Measurements from ENCODE around the gene MKRN3. TPM values are rescaled to one million over a fixed set of nuclear protein-coding genes. Genes with fewer than 3 reads are reported as not detected.

Gene MKRN3
- total RNA-seq, 4 donors from 2014 or later, result 0.39 to 0.93 TPM; not detected in 2

- Histone ChIP-seq H3K9me3 (no peaks in the 10 kb centered on the region), H3K4me1 (no peaks in the 10 kb centered on the region), H3K4me3 (no peak overlapping the region), H3K27ac (no peak overlapping the region), H3K36me3 (no peaks in the 10 kb centered on the region), H3K27me3 (no peaks in the 10 kb centered on the region)
- no peak for ATAC-seq
- TF ChIP-seq CTCF (IDR thresholded peaks at IDR 0.05) (no peak), EP300 (IDR thresholded peaks at IDR 0.05) (no peak), POLR2A (IDR thresholded peaks at IDR 0.05) (no peak), POLR2AphosphoS5 (IDR thresholded peaks at IDR 0.05) (no peak)
- WGBS, 2 donors (ENCODE audit: low coverage in 1 of 2), result 33 to 37% methylated on average over 3 of the region's 3 CpGs
Observed at GRCh38 chr15:23548071-23548470, 17.4 kb upstream of the MKRN3 start.

- Histone ChIP-seq H3K27ac (no peak overlapping the region), H3K9me3 (peaks cover 0 to 12% (median 0%) of the 10 kb centered on the region in 3 donors), H3K36me3 (no peaks in the 10 kb centered on the region), H3K4me3 (no peak overlapping the region), H3K4me1 (no peaks in the 10 kb centered on the region), H3K27me3 (peaks cover 13% of the 10 kb centered on the region)
- TF ChIP-seq EP300 (IDR thresholded peaks at IDR 0.05), result no peak
- TF ChIP-seq POLR2A (IDR thresholded peaks at IDR 0.05), result no peak
- TF ChIP-seq POLR2AphosphoS5 (IDR thresholded peaks at IDR 0.05), result no peak
- TF ChIP-seq CTCF (IDR thresholded peaks at IDR 0.05), result no peak
- no peak for ATAC-seq
- 28 to 54% methylated on average over 13 to 19 of the region's 19 CpGs for WGBS, 2 donors (ENCODE audit: low coverage in 1 of 2)
Observed at GRCh38 chr15:23561914-23562313, 3.6 kb upstream of the MKRN3 start.

- WGBS, 2 donors (ENCODE audit: low coverage in 1 of 2), result 62 to 66% methylated on average over 14 of the region's 14 CpGs
- Histone ChIP-seq H3K36me3 (no peaks in the 10 kb centered on the region), H3K27ac (peak overlapping the region in 1 of 4 donors; percentile 64), H3K4me1 (no peaks in the 10 kb centered on the region), H3K9me3 (peaks cover 0 to 12% (median 0%) of the 10 kb centered on the region in 3 donors), H3K4me3 (peak overlapping the region in 1 of 2 donors; percentile 42), H3K27me3 (peaks cover 24% of the 10 kb centered on the region)
- no peak for TF ChIP-seq POLR2AphosphoS5 (IDR thresholded peaks at IDR 0.05)
- TF ChIP-seq CTCF (IDR thresholded peaks at IDR 0.05), result no peak
- no peak for TF ChIP-seq POLR2A (IDR thresholded peaks at IDR 0.05)
- no peak for TF ChIP-seq EP300 (IDR thresholded peaks at IDR 0.05)
- ATAC-seq, result no peak
Observed at GRCh38 chr15:23564821-23565394, 566 bp upstream of the MKRN3 start.

- WGBS, 2 donors (ENCODE audit: low coverage in 1 of 2), result 60% methylated on average over 4 of the region's 22 CpGs; no CpG with 5 or more reads in 1 of the 2 donors
- Histone ChIP-seq H3K4me1 (no peaks in the 10 kb centered on the region), H3K4me3 (peak overlapping the region in 1 of 2 donors; percentile 42), H3K9me3 (peaks cover 0 to 12% (median 0%) of the 10 kb centered on the region in 3 donors), H3K27ac (peak overlapping the region in 1 of 4 donors; percentile 64), H3K36me3 (no peaks in the 10 kb centered on the region), H3K27me3 (peaks cover 24% of the 10 kb centered on the region)
- no peak for TF ChIP-seq EP300 (IDR thresholded peaks at IDR 0.05)
- no peak for TF ChIP-seq POLR2AphosphoS5 (IDR thresholded peaks at IDR 0.05)
- TF ChIP-seq CTCF (IDR thresholded peaks at IDR 0.05), result no peak
- TF ChIP-seq POLR2A (IDR thresholded peaks at IDR 0.05), result no peak
- ATAC-seq, result no peak
Observed at GRCh38 chr15:23566071-23566554, 639 bp downstream of the MKRN3 start.

- Histone ChIP-seq H3K27me3 (peaks cover 21% of the 10 kb centered on the region), H3K4me1 (no peaks in the 10 kb centered on the region), H3K4me3 (no peak overlapping the region), H3K27ac (no peak overlapping the region), H3K36me3 (no peaks in the 10 kb centered on the region), H3K9me3 (peaks cover 0 to 12% (median 0%) of the 10 kb centered on the region in 3 donors)
- no peak for ATAC-seq
- no peak for TF ChIP-seq POLR2AphosphoS5 (IDR thresholded peaks at IDR 0.05)
- TF ChIP-seq POLR2A (IDR thresholded peaks at IDR 0.05), result no peak
- TF ChIP-seq CTCF (IDR thresholded peaks at IDR 0.05), result no peak
- TF ChIP-seq EP300 (IDR thresholded peaks at IDR 0.05), result no peak
- WGBS, 2 donors (ENCODE audit: low coverage in 1 of 2), result 74 to 93% methylated on average over 2 to 4 of the region's 8 CpGs
Observed at GRCh38 chr15:23566651-23567050, 1.2 kb downstream of the MKRN3 start.
